Liver (tissue), 9 donors: Measurements from ENCODE around the gene CLCN4. TPM values are rescaled to one million over a fixed set of nuclear protein-coding genes. Genes with fewer than 3 reads are reported as not detected.
A peak's percentile ranks its signal among the peaks of the same experiment; 100 is the strongest.

Experiments used
- DNase-seq: peaks from one replicate; pipeline ENCODE4 v3.0.0-alpha.2; 2017; ENCODE audit warnings: low spot score
- H3K27ac ChIP-seq, 2 donors: one replicate each; pipeline ENCODE4 v1.7.0; 2013; ENCODE audit warnings: inconsistent platforms in 2 of 2, low read length in 2 of 2, control low read depth in 1 of 2, low read depth in 1 of 2, mild to moderate bottlenecking in 1 of 2
- H3K27me3 ChIP-seq, 4 donors: one replicate each; pipeline versions ENCODE4 v1.6.1 to v1.7.0; 2013; ENCODE audit warnings: low read length in 3 of 4, inconsistent platforms in 1 of 4, mild to moderate bottlenecking in 1 of 4, moderate library complexity in 1 of 4; ENCODE audit not compliant: control insufficient read depth in 4 of 4, insufficient read depth in 4 of 4
- H3K36me3 ChIP-seq, 4 donors: one replicate each; pipeline versions ENCODE4 v1.6.1 to v1.7.0; 2013; ENCODE audit warnings: low read length in 3 of 4, mild to moderate bottlenecking in 3 of 4, low read depth in 1 of 4, moderate library complexity in 1 of 4; ENCODE audit not compliant: control insufficient read depth in 4 of 4, insufficient read depth in 3 of 4
- H3K4me1 ChIP-seq, 4 donors: one replicate each; pipeline versions ENCODE4 v1.6.1 to v1.7.0; 2013; ENCODE audit warnings: low read length in 3 of 4, mild to moderate bottlenecking in 3 of 4, moderate library complexity in 1 of 4; ENCODE audit not compliant: control insufficient read depth in 4 of 4, insufficient read depth in 4 of 4
- H3K4me3 ChIP-seq, 3 donors: one replicate each; pipeline versions ENCODE4 v1.6.1 to v1.7.0; 2013; ENCODE audit warnings: low read length in 3 of 3, control low read depth in 1 of 3, low read depth in 1 of 3, mild to moderate bottlenecking in 1 of 3
- H3K9ac ChIP-seq, 2 donors: one replicate each; pipeline ENCODE4 v1.7.0; 2013; ENCODE audit warnings: low read length in 2 of 2, mild to moderate bottlenecking in 2 of 2, moderate library complexity in 2 of 2, control low read depth in 1 of 2, low read depth in 1 of 2
- H3K9me3 ChIP-seq, 4 donors: one replicate each; pipeline versions ENCODE4 v1.6.1 to v1.7.0; 2013; ENCODE audit warnings: low read length in 3 of 4; ENCODE audit not compliant: control insufficient read depth in 4 of 4
- ATF3 ChIP-seq: IDR thresholded peaks from 2 replicates; pipeline ENCODE4 v1.6.1; 2016; ENCODE audit warnings: antibody characterized with exemption
- CTCF ChIP-seq: fragments of 150-350 bp; IDR thresholded peaks from 2 replicates; pipeline ENCODE4 v1.5.1; 2017; ENCODE audit warnings: improper control_type of control experiment, low read depth, low read length; ENCODE audit not compliant: missing input control
- EGR1 ChIP-seq, 2 donors: IDR thresholded peaks; 2 replicates each; pipeline ENCODE4 v1.6.1; 2016 to 2018; ENCODE audit warnings: antibody characterized with exemption in 2 of 2, low read depth in 2 of 2
- FOXA1 ChIP-seq: IDR thresholded peaks from 2 replicates; pipeline ENCODE4 v1.6.1; 2016; ENCODE audit warnings: antibody characterized with exemption
- FOXA2 ChIP-seq: IDR thresholded peaks from 2 replicates; pipeline ENCODE4 v1.6.1; 2016; ENCODE audit warnings: antibody characterized with exemption
- GABPA ChIP-seq, 2 donors: IDR thresholded peaks in 1 of 2; conservative IDR thresholded peaks in 1 of 2; 2 replicates each; pipeline ENCODE4 v1.6.1; 2016; ENCODE audit warnings: antibody characterized with exemption in 2 of 2, mild to moderate bottlenecking in 1 of 2, moderate library complexity in 1 of 2
- HNF4A ChIP-seq, 2 donors: conservative IDR thresholded peaks; 2 replicates each; pipeline ENCODE4 v1.6.1; 2016; ENCODE audit warnings: antibody characterized with exemption in 2 of 2, mild to moderate bottlenecking in 2 of 2
- HNF4G ChIP-seq: IDR thresholded peaks from 2 replicates; pipeline ENCODE4 v1.6.1; 2016; ENCODE audit warnings: antibody characterized with exemption
- JUND ChIP-seq, 2 donors: IDR thresholded peaks; 2 replicates each; pipeline ENCODE4 v1.6.1; 2016; ENCODE audit warnings: antibody characterized with exemption in 2 of 2
- RXRA ChIP-seq, 2 donors: IDR thresholded peaks; 2 replicates each; pipeline ENCODE4 v1.6.1; 2017 to 2018; ENCODE audit warnings: antibody characterized with exemption in 2 of 2, mild to moderate bottlenecking in 1 of 2
- SP1 ChIP-seq: IDR thresholded peaks from 2 replicates; pipeline ENCODE4 v1.6.1; 2018; ENCODE audit warnings: antibody characterized with exemption, mild to moderate bottlenecking
- YY1 ChIP-seq: IDR thresholded peaks from 2 replicates; pipeline ENCODE4 v1.6.1; 2016; ENCODE audit warnings: antibody characterized with exemption, mild to moderate bottlenecking
- ZBTB33 ChIP-seq: IDR thresholded peaks from 2 replicates; pipeline ENCODE4 v1.6.1; 2016; ENCODE audit warnings: antibody characterized with exemption
- WGBS: extraction: QIAGEN DNeasy Blood & Tissue Kit; methylation state at CpG from one replicate; pipeline ENCODE4 v1.1.7; 2013; 5-methylcytosine and 5-hydroxymethylcytosine counted together
- polyA plus RNA-seq, 2 donors: library from polyadenylated mRNA; stranded (reverse) in 1 of 2; unstranded in 1 of 2; fragments of 200-250 nt in 1 of 2; fragments of >200 nt in 1 of 2; fragmentation: Nextera tagmentation in 1 of 2; extraction: Ambion mirVana in 1 of 2; gene quantifications; one replicate each; pipeline versions ENCODE4 v1.2.1 to v1.2.3, GENCODE V29; 2013 to 2015
- total RNA-seq, 2 donors: library from RNA; depleted of rRNA; stranded (reverse); fragments of >200 nt; gene quantifications; one replicate each; pipeline ENCODE4 v1.2.3, GENCODE V29; 2014
- TF ChIP-seq, protein P1 (sequence below): IDR thresholded peaks from 2 replicates; pipeline ENCODE4 v1.6.1; 2016; ENCODE audit warnings: antibody characterized with exemption, mild to moderate bottlenecking
- TF ChIP-seq, protein P2 (sequence below): IDR thresholded peaks from 2 replicates; pipeline ENCODE4 v1.6.1; 2016; ENCODE audit warnings: antibody characterized with exemption
- donor health status: healthy.
- donor health status: healthy.
- donor health status: healthy.
- donor health status: healthy.
- donor health status: healthy.

Gene CLCN4
- total and polyA plus RNA-seq, 4 donors = 1.5 to 10.9 (median 4.0) TPM

DNA sequence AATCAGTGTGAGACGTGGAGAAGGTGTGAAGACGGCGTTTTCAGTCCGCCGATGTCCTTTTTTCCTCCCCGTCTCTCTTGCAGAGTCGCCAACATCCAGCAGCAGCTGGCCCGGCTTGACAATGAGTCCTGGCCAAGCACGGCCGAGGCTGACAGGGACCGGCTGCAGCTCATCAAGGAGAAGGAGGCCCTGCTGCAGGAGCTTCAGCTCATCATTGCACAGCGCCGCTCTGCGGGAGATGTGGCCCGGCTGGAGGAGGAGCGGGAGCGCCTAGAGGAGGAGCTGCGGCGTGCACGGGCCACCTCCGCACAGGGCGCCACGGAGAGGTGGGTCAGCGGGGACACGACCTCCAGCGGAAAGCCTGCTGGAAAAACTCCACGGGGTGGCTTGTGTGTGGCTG is 47.1 kb upstream of the CLCN4 start:
- no peak for DNase-seq
- WGBS = 86% methylated on average over 27 of the region's 27 CpGs
- TF ChIP-seq, protein P1, sequence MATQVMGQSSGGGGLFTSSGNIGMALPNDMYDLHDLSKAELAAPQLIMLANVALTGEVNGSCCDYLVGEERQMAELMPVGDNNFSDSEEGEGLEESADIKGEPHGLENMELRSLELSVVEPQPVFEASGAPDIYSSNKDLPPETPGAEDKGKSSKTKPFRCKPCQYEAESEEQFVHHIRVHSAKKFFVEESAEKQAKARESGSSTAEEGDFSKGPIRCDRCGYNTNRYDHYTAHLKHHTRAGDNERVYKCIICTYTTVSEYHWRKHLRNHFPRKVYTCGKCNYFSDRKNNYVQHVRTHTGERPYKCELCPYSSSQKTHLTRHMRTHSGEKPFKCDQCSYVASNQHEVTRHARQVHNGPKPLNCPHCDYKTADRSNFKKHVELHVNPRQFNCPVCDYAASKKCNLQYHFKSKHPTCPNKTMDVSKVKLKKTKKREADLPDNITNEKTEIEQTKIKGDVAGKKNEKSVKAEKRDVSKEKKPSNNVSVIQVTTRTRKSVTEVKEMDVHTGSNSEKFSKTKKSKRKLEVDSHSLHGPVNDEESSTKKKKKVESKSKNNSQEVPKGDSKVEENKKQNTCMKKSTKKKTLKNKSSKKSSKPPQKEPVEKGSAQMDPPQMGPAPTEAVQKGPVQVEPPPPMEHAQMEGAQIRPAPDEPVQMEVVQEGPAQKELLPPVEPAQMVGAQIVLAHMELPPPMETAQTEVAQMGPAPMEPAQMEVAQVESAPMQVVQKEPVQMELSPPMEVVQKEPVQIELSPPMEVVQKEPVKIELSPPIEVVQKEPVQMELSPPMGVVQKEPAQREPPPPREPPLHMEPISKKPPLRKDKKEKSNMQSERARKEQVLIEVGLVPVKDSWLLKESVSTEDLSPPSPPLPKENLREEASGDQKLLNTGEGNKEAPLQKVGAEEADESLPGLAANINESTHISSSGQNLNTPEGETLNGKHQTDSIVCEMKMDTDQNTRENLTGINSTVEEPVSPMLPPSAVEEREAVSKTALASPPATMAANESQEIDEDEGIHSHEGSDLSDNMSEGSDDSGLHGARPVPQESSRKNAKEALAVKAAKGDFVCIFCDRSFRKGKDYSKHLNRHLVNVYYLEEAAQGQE = no peak
- TF ChIP-seq GABPA (IDR thresholded peaks at IDR 0.05 in 1 of 2, conservative IDR thresholded peaks at IDR 0.05 in 1 of 2) (no peak), HNF4G (no peak), FOXA2 (no peak), EGR1 (IDR thresholded peaks at IDR 0.05; ENCODE audit: low read depth in 2 of 2) (no peak), ZBTB33 (no peak), SP1 (no peak), HNF4A (conservative IDR thresholded peaks at IDR 0.05) (no peak), JUND (IDR thresholded peaks at IDR 0.05) (no peak), ATF3 (no peak), CTCF (no peak), RXRA (IDR thresholded peaks at IDR 0.05) (no peak), FOXA1 (no peak)
- Histone ChIP-seq H3K4me1 (peaks cover 0 to 5% (median 0%) of the 10 kb centered on the region in 4 donors), H3K27me3 (no peaks in the 10 kb centered on the region), H3K36me3 (no peaks in the 10 kb centered on the region), H3K4me3 (no peak overlapping the region), H3K9ac (no peak overlapping the region), H3K9me3 (no peaks in the 10 kb centered on the region), H3K27ac (no peak overlapping the region)

DNA sequence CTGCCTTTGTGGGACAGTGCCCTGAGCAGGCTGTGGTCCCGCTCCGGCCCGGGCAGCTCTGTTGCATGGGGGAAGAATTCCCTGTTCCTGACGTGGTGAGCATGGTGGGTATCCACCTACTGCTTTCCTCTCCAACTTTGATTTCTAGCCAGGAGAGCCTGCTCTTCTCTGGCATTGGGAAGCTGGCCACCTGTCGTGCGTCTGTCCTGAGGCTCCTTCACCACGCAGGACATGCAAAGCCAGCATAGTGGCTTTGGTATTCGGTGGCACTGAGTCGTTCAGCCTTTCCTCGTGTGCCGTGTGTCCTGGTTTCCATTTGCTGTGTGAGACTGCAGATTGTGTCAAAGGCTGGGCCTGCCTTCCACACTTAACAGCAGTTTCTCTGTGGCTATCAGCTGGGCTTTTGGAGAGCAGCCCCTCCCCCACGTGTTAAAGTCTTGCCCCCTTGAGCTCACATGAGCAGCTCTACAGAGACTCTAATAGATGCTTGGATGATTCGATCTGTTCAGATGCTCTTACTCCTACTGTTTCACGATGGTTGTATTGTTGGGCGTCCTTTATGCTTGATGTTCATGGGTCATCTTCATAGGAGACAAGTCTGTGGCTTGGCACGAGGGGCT is 46.3 kb upstream of the CLCN4 start:
- Histone ChIP-seq H3K9me3 (no peaks in the 10 kb centered on the region), H3K4me3 (no peak overlapping the region), H3K4me1 (peaks cover 0 to 5% (median 0%) of the 10 kb centered on the region in 4 donors), H3K36me3 (no peaks in the 10 kb centered on the region), H3K9ac (no peak overlapping the region), H3K27me3 (no peaks in the 10 kb centered on the region), H3K27ac (peak overlapping the region in 1 of 2 donors; percentile 42)
- 81% methylated on average over 16 of the region's 16 CpGs for WGBS
- TF ChIP-seq YY1 = no peak
- TF ChIP-seq ZBTB33 = no peak
- TF ChIP-seq HNF4A (conservative IDR thresholded peaks at IDR 0.05) = no peak
- no peak for TF ChIP-seq HNF4G
- TF ChIP-seq, protein P2, sequence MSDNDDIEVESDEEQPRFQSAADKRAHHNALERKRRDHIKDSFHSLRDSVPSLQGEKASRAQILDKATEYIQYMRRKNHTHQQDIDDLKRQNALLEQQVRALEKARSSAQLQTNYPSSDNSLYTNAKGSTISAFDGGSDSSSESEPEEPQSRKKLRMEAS = no peak
- DNase-seq = no peak
